Mammary epithelial cell (primary cell): Measurements from ENCODE around the gene ANAPC7.

ENCODE experiments used
- CTCF ChIP-seq, 2 donors: IDR thresholded peaks in 1 of 2; conservative IDR thresholded peaks in 1 of 2; 2 replicates each; pipeline ENCODE4 v1.5.1; 2011 to 2012; ENCODE audit warnings: inconsistent platforms in 2 of 2, low read length in 2 of 2, mild to moderate bottlenecking in 2 of 2, control low read depth in 1 of 2, low read depth in 1 of 2; ENCODE audit not compliant: insufficient read depth in 1 of 2; ENCODE audit errors: extremely low read depth in 1 of 2
- EZH2 ChIP-seq: IDR thresholded peaks from 2 replicates; pipeline ENCODE4 v1.6.1; 2012; ENCODE audit warnings: low read length, inconsistent platforms, borderline replicate concordance

DNA sequence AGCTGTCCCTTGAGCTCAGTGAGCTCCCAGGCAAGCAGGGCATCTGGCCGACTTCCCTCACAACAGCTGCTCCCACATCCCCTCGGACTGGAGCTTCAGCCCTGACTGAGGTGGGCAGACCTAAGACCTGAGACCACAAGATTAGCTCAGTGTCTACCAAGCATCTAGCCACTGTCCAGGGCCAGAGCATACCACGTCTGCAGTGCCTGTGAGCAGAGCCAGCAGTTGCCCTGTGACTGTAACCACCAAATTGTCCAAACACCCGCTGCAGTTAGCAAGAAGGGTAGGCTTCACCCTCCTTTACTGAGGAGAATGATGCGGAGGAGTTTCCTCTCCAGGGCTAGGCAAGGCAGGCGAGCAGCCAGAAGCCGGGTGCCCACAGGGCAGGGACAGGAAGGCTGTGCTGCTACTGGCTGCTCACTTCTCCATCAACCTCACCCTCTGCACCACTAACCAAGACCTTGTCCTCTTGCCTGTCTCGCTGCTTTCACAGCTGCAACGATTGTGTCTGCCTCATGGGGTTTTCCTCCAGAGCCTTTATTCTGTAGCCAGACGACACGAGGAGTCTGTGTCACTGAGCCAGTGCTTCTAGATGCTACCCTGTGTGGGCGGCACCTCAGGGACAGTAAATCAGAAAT lies 53.9 kb downstream of the ANAPC7 start:
- TF ChIP-seq CTCF (conservative IDR thresholded peaks at IDR 0.05 in 1 of 2, IDR thresholded peaks at IDR 0.05 in 1 of 2; ENCODE audit: extremely low read depth in 1 of 2, insufficient read depth in 1 of 2, low read depth in 1 of 2, low read length in 2 of 2) (no peak), EZH2 (no peak)
